GM19463 (cell line): ENCODE measurements around the gene OGN.

Experiments
- ATAC-seq: cut with Tn5 transposase; IDR thresholded peaks from one replicate; pipeline ENCODE4 v1.9.1; 2021; ENCODE audit warnings: mild to moderate bottlenecking, moderate library complexity; ENCODE audit not compliant: unreplicated experiment

Gene OGN

DNA sequence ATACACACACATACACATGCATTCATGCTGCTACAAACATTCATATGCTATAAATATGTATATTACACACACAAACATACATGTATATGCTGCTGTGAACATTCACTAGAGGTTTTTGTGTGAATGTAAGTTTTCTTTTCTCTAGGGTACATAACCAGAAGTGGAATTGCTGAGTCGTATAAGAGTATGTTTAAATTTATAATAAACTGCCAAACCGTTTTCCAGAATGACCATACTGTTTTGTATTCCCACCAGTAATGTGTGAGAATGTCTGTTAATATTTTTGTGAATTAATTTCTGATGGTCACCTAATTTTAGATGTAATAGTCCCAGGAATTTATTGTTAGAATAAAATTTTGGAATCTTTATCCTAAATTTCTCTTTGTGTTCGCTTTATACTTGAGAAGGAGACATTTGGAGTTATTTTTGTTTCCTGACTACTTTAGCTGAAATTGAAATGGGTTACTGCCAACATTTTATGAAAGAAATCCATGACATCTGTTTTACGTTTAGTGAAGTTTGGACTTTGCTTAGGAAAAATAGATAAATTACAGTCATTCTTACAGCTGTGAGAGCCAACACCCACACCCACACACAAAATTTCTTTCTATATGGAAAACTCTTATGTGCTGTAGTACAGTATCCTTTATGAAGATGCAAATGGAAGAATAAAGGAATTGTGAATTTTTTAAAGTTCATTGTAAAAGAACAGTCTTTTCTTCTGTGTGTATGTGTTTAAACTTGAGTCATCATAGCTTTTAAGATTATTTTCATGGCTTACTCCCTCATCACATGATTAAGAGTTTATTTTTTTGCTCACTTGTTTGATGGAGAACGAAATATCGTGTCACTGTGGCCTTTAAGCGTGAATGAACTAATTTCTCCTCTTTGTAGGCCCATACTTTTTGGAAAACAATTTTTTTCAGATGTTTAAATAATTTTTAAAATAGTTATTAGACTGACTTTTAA, 54.3 kb downstream of the OGN start:
- no peak for ATAC-seq

GRCh38 chr9:92345582-92345981, 58.8 kb downstream of the OGN start:
- ATAC-seq: no peak

DNA sequence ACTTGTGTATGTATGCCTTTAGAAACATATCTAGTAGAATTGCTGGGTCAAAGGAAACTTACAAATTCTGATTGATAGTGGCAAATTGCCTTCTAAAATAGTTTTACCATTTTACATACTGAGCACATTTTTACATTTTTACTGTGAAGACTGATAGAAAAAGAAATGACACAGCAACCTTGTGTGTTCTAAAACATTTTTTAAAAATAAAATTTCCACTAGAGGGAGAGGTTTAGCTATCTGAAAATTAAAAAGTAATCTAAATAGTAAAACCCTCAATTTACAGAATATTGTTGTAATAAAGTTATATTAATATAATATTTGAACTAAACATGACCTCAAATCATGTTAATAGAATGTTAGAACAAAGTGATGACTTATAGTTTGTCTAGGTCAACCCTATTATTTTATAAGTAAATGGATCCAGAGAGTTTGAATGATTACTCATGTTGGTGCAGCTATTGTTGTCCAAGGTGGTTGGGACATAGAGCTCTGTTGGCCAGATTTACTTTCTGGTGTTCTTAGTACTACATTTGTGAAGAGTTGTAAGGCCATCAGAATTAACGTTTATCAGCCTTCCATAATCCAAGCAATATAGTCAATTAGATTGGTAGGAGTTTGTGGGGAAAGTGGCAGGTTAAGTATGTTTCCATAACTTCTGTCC, 61.4 kb downstream of the OGN start:
- ATAC-seq: no peak

DNA sequence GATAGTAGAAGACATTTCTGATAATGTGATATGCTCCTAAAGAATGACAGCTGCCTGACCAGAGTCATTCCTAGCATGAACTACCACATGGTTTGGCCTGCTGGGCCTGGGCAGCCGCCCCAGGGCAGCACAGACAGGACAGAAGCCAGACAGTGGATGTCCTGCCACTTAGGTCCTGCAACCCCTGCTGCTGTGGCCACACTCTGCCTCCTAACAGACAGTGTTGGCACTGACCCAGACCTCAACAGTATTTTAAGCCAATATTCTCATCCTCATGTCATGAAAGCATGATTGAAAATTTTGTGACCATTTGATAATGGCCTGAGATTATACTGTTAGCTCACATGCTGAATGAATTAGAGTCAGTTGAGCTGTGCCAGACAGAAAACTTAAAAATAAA, 62.8 kb downstream of the OGN start:
- no peak for ATAC-seq

DNA sequence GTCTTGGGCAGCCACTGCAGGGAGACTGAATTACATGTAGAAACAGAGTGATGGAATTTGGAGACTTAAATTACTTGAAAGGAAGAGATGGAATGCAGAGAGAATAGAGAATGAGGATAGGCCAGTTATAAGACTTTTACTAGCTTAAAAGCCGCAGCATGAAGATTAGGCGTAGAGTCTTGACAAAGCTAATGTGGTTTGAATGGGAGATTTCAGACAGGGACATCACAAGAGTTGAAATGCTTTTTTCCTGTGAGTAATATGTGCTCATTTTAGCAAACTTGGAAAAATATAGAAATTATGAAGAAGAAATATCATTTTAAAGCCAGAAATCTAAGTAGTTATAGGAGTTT, 71.1 kb downstream of the OGN start:
- no peak for ATAC-seq
